Ramos (cell line): ENCODE results near the gene THTPA.

Experiments
- in situ Hi-C: fragments of 300-500 bp; cut with MboI; formaldehyde crosslinking; loops from one replicate; pipeline ENCODE4 v1.14.3; 2022; ENCODE audit warnings: low sequenced_read_pairs; ENCODE audit not compliant: unreplicated experiment

Gene THTPA

DNA sequence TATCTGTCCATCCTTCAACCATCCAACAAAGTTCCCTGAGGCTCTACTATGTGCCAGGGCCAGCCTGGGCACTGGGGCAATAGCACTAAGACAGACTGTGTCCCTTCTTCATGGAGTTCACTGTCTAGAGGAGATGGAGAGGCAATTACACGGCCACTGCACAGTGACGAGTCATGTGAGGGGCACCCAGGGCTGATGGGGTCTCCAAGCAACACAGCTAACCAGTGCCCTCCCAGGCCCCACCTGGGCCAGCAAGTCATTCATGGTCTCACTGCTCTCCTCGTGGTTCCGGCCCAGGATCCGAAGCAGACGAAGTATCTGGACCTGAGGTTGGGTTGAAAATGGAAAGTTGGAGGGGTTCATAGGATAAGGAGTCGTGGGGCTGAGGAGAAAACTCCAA lies 8.8 kb downstream of the THTPA start:
- in situ Hi-C loops = loop anchor here (10.0 kb wide), 2 partner anchors 260 to 870 kb away; partner anchors contain the start of genes BCL2L2 and PPP1R3E

DNA sequence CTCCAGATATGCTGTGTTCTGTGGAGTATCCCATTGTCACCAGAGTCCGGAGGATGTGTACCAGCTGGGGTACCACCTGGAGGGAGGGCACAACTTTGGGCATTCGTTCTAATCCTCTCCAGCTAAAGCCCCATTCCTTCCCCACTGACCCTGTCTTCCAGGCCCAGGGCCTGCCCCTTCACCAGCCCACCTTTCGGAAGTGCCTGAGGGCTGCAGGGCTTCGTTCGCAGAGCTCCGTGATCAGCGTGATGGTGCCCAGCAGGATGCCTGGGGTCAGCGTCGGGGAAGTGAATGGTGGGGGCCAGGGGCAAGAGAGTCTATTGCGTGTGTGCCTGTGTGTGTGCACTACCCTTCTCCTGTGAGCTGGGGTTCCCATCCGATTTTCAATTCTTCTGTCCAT lies 9.6 kb downstream of the THTPA start:
- in situ Hi-C loops = loop anchor here (10.0 kb wide), 2 partner anchors 261 to 869 kb away; partner anchors contain the start of genes BCL2L2 and PPP1R3E

- in situ Hi-C loops = loop anchor here (10.0 kb wide), 2 partner anchors 261 to 869 kb away; partner anchors contain the start of genes BCL2L2 and PPP1R3E
Measured at GRCh38 chr14:23566112-23566777, 10.2 kb downstream of the THTPA start.

DNA sequence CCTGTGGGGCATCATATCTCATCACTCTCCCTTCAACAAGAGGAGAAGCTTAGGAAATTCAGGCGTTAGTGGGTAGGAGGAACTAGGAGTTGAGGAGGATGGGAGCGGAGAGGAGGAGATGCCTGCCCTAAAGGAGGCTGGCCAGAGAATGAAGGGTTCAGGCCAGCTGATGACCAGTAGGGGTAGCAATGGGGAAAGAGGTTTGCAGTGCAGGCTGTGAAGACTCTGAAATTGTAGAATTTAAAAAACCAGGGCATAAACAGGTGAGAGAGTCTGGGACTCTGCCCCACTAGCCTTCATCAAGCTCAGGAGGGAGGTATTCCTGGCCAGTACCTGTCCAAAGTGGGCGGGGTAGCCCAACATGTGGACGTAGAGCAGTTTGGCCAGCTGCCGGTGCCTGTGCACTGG lies 10.7 kb downstream of the THTPA start:
- in situ Hi-C loops = loop anchor here (10.0 kb wide), 2 partner anchors 262 to 868 kb away; partner anchors contain the start of genes BCL2L2 and PPP1R3E

GRCh38 chr14:23567186-23568020 lies 11.3 kb downstream of the THTPA start, which contains the start of gene AP1G2:
Gene AP1G2 (minus strand): TSS chr14:23567791. CDS start chr14:23567314, 477 bp downstream.
- in situ Hi-C loops = loop anchor here (10.0 kb wide), 2 partner anchors 263 to 867 kb away; partner anchors contain the start of genes BCL2L2 and PPP1R3E

DNA sequence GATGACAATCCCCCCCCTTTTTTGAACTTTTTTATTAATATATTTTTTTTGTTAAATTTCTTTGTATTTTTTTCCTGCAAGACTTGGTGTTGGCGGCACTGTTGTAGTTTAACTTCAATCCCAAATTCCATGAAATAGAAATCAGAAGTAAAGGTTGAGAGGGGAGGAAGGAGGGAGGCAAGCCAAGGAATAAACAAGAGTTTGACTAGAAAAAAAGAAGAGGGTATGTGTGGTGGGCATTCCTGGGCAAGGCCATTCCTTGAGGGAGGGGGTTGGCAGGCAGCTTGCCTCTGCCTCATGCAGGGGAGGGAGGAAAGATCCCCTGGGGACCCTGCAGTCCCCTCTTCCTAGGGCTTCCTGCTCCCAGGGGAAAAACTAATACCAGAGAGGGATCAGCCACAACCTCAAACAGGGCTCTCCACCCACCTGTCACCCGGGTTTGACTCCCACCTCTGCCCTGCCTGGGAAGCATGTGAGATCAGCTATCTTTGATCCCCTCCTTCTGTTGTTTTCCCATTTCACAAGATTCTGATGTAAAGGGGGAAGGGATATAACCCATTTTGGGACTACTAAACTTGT lies 12.0 kb downstream of the THTPA start:
- in situ Hi-C loops = loop anchor here (10.0 kb wide), 2 partner anchors 263 to 867 kb away; partner anchors contain the start of genes BCL2L2 and PPP1R3E

DNA sequence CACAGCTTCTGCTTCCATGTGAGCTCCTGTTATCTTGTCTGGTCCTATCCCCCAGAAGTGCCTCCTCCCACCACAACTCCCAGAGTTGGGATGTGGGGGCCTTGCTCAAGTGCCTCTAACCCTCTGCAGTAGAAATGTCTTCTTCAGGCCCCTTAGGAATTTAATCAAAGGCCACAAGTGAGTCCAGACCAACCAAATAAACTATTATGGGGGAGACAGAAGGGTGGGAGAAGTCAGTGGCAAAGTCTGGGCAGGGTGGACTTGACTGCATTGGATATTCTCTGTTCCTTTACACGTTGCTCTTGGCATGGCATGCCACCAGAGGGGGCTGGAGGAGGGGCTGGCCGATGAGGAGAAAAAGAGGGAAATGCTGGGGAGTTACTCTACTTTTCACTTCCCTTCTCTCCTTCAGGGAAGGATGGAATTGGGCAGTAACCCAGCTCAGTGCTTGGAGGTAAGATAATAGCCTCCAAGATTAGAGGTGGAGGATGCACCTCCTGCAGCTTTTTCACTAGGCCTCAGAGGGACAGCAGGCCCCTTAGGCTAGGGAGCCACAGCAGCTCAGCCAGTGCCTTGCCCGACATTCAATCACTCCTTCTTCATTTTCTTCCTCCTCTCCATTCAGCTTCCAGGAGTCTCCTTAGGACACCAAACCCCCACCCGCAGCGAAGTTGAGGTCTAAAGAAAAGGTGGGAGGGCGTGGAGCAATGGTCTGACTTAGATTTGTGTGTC lies 12.7 kb downstream of the THTPA start:
- in situ Hi-C loops = loop anchor here (10.0 kb wide), 2 partner anchors 264 to 866 kb away; partner anchors contain the start of genes BCL2L2 and PPP1R3E

DNA sequence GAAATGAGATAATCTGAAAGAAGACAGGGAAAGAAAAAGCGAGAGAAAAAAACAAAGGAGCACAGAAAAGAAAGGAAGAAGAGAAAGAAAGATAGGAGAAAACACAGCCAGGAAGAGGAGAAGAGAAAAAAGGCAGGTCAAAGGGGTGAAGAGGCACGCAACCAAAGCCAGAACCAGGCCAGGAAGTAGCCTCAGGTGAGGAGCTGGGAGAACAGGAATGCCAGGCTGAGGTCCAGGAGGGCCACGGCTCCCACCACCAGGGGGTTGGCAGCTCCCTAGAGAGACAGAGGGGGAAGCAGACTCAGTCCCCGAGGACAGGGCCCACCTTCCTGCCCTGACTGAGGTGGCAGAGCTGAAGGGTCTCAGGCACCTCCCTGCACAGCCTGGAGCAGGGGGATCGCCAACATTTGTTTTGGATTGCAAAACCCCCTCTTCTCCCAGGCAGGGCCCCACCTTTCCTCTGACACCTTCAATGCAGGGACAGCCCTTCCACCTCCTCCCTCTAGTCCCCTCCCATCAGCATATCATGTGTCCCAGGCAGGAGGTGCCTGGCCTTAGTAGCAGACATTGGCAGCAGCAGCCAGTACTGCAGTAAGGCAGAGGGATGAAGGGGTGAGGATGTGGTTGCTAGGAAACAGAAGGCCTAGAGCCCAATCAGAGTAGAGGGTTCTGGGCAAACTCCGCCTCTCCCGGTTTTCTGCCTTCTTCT lies 13.5 kb downstream of the THTPA start:
- in situ Hi-C loops = loop anchor here (10.0 kb wide), 2 partner anchors 265 to 865 kb away; partner anchors contain the start of genes BCL2L2 and PPP1R3E

DNA sequence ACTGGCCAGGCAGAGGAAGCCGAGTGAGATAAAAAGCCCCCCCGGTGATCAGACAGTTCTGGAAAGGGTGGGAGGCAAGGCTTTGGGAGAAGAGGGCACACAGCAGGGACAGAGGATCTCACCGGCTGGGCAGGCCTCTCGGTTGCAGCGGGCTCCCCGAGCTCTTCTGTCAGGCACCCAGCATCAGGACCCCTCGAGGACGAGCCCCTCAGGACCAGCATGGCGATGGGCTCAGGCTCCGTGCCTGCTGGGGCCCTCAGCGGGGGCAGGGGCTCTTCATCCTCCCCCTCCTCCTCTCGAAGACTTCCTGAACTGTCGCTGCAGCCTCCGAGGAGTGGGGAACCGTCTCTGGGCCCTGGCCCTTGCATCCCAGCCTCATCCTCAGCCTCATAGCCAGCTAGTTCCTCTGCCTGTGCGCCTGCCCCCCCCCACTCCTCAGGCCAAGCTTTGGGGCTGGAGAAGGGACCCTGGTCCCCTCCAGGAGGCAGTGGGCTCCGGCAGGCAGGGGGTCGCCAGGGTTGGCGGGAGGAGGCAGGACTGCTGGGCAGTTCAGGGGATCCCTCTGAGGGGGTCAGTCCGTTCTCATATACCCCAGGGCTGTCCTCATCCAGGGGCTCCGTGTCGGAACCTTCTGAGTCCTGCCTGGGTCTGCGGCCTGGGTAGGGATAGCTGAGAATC lies 14.9 kb downstream of the THTPA start:
- in situ Hi-C loops = no loop called here

DNA sequence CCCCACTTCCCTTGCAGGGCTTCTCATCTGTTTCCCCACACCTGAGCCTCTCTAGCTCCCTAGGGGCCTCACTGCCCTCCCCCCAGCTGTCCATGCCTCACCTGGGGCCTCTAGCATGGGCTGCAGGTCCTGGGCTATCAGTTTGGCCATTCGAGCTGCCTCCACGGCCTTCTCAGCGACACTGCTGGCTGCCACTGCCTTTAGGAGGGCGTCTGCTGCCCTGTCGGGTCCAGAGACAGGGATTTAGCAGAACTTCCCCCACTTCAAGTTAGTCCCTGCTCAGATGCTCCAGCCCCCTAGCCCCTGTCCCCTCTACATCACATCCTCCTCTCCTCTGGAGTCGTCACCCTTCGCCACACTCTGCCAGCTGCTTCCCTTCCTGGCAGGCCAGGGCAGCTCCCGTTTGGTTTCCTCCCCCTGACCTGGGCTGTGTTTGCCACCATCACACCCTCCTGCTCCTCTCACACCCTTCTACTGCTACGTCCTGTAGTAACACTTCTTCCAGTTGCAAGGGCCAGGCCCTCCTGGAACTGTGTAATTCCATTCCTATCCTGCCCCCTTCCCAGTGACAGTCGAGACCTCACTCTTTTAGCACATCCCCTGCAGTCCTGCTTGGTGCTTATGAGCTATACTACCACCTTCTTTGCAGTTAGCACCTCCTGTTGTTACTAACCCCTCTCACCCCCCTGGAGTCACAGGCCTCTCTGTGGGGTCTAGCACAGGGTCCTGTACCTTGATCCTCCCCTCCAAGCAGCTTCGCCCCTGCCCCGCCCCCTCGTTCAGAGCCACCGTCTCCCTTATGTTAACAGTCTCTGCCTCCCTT lies 15.8 kb downstream of the THTPA start:
- in situ Hi-C loops = no loop called here

DNA sequence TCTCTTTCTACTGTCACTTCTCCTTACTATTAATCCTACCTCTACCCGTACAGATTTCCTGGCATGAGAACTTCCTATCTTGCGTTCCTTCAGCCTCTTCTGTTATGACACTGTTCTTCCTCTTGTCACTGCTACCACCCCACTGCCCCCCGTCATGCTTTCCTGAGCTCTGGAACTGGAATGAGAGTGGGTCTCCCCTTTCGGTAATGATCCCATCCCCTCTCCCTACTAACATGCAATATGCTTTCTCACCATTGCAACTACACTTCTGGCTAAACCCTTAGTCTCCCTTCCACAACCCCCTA lies 16.4 kb downstream of the THTPA start:
- in situ Hi-C loops = no loop called here

DNA sequence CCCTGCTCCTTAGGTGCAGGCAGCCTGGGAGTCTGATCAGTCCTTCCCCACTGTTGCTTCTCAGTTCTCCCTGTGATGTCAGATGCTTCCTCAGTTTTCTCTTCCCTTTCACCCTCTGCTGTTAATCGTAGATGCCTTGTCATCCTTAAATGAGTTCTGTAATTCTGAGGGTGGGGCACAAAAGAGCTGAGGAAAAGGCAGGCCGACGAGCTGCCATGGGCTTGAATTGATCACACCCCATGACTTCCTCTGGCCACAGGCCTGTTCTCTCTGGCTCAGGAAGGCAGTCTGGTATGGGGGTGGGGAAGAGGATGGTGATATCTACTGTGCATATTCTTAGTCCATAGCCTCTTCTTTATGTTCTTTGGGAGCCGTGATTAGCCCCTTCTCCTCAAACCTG lies 16.8 kb downstream of the THTPA start:
- in situ Hi-C loops = no loop called here

DNA sequence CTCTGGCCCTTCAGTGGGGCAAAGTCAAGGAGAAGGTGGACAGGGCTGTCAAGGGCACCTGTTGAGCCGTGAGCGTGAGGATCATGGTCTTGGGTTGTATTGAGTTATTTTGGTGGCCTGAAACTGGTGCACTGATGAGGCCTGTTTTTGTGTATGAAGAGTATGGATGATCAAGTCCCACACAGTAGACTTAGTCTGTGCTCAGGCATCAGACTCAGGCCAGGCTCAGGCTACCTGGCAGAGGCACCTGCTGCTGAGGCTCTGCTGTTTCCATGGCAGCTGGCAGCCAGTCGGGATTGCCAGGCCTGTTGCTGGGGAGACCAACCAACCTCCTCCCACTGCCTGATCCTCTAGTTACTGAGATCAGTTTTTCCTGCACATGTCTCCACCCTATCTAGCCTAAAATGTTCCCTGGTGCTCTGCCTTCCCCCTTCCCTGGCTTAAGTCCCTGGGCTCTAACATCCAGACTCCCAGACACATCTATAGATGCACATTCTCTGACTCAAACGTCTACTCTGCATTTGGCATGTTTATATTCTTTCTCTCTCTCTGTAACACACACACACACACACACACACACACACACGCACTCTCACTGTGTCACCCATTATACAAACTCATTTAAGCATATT lies 17.4 kb downstream of the THTPA start:
- in situ Hi-C loops = no loop called here

DNA sequence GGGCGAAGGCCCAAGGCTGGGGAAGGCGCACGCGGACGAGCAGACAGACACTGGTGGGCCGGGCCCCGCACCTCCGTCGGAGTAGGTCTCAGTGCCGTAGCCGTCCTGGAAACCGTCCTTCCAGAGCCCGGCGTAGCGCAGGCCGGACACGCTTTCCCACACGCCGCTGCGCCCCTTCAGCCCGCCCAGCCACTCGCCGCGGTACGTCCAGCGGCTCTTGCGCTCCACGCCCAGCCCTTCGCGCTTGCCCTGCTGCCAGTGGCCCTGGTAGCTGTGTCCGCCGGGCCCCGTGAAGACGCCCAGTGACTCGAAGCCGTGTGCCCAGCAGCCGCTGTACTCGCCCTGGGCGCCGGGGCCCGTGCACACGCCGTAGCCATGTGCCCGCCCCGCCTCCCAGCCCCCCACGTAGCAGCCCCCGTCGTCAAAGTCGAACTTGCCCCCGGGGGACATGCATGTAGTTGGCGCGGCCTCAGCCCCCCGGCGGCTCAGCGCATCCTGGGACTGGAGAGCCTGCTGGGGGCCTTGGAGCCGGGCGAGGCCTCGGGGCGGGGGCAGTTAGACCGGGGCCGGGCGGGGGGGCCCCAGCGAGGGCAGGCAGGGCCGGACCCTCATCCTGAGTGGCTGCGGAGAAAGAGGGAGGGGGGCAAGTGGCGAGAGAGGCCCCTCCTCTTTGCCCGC lies 21.1 kb downstream of the THTPA start:
- in situ Hi-C loops = no loop called here

DNA sequence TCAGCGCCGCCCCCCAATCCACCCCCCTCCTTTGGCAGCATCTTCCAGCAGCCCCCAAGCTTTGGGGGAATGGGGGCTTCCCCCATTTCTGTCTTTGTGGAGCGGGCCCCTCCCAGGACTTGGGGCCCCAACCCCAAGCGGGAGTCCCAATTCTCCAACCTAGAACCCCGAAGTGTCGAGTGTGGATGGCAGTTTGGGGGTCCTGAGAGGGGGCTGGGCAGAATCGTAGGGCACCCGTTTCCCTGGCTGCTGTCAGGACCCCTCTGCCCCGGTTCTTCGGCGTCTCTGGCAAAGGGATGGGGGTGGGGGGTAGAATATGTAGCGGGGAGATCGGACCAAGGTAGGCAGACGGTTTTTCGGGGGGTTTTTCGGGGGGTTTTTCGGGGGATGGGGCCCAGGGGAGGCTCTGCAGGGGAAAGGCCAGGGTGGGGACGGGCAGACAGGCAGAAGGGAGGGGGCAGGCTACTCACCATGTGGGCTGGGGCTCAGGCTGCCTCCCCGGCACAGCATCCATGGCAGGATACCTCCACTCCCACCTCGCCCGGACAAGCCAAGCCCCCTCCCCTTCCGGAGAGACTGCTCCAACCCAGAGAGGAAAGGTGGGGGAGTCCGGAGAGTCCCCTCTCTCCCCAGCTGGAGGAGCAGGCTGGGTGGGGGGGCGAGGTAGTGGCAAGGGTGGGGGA lies 21.8 kb downstream of the THTPA start:
- in situ Hi-C loops = no loop called here

- in situ Hi-C loops = no loop called here
Measured at GRCh38 chr14:23578560-23579310, 22.7 kb downstream of the THTPA start, which contains the start of gene JPH4. Gene JPH4 (minus strand): TSS chr14:23578790. CDS start chr14:23577453, 1,337 bp downstream.
